NCI-H510A (cell line): ENCODE results near the gene TUBD1.
A peak's percentile ranks its signal among the peaks of the same experiment; 100 is the strongest.
"Not testable (repeated sequence)": the region's sequence is repeated elsewhere in the genome, so short reads cannot be mapped to it uniquely, and the experiment has no call there.

Source experiments
- DNase-seq: peaks from one replicate; lab custom pipeline; 2025; lab: John Stamatoyannopoulos, UW

The TUBD1 gene

GRCh38 chr17:59874376-59874775 lies 18.4 kb downstream of the TUBD1 start:
- DNase-seq = no peak

DNA sequence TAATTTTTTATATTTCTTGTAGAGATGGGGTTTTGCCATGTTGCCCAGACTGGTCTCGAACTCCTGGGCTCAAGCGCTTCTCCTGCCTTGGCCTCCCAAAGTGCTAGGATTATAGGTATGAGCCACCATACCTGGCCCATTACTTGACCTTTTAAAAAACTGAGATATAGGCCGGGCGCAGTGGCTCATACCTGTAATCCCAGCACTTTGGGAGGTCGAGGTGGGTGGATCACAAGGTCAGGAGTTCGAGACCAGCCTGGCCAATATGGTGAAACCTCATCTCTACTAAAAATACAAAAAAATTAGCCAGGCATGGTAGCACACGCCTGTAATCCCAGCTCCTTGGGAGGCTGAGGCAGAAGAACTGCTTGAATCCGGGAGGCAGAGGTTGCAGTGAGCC lies 19.3 kb downstream of the TUBD1 start:
- DNase-seq = not testable (repeated sequence)

GRCh38 chr17:59872351-59872750 lies 20.4 kb downstream of the TUBD1 start:
- DNase-seq = no peak

DNA sequence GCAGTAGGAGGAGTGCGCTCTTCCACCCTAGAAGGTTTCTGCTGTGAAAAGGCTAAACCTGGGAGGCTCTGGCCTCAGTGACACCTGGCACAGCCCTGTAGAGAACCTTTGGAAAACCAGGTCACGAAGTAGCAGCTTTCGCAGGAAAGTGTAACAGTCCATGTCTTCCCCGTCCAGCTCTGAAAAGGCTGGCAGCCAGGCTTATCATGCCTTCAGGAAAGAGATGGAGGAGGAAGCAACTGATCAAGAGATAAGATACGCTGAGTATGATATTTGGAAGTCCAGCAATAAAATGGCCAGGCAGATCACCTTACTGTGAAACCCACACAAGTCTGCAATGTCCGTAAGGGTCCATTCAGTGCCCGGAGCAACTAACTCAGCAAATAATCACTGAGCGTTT lies 22.3 kb downstream of the TUBD1 start:
- no peak for DNase-seq

DNA sequence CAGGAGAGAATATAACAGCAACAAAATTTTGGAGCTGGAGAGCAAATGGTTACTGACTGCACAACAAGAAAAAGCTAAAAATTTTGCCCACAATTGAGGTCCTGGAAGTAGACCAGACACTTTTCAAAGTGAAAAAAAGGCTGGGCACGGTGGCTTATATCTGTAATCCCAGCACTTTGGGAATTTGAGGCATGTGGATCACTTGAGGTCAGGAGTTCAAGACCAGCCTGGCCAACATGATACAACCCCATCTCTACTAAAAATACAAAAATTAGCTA lies 22.9 kb downstream of the TUBD1 start:
- DNase-seq = no peak

DNA sequence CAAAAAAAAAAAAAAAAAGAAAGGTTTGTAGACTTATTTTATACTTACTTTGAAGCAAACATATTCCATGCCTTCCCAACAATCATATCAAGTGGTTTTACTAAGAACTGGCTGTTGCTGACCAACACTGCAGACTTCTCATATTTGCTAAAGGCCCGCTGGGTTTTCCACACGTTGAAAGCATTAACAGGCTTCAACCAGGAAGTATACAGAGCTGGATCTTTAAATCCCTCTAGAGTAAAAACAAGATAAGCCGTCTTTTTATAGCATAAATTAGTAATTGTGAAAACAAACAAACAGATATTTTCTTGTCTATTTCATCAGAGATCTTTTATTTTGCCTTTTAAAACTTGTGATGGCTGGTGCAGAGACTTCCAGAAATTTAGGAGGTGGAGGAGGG lies 29.1 kb downstream of the TUBD1 start:
- DNase-seq = no peak

DNA sequence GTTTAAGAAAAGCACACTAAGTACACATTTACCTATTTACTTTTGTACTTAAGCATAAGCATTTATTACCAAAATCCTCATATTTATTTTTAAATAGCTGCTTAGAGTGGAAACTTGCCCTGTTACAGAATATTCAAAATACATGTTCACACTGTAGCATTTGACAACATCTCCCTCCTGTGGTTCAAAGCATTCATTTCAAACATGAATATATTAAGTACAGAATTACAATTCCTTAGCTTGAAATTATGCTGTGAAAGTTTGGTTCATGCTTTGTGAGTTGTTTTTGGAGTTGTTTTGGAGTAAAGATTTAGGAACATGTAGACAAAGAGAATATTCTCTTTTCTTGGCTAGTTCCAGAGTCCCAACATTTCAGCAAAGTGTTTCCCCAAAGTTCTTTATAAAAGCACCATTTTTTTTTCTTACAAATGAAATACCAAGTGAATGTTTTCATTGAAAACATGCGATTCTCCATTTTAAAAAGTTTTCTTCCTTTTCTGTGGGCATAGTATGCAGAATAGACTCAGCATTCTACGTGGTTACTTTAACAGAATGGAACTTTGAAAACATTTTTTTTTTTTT lies 33.2 kb downstream of the TUBD1 start:
- no peak for DNase-seq

DNA sequence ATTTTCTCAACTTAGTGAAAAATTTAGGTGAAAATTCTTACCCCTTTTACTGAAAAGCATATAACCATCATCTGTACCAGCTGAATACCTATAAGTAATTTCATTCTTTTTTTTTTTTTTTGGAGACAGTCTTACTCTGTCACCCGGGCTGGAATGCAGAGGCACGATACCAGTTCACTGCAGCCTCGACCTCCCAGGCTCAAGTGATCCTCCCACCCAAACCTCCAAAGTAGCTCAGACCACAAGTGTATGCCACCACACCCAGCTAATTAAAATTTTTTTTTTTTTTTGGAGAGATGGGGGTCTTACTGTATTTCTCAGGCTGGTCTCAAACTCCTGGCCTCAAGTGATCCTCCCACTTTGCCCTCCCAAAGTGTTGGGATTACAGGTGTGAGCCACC lies 33.8 kb downstream of the TUBD1 start:
- DNase-seq = no peak

GRCh38 chr17:59858167-59858816 lies 34.5 kb downstream of the TUBD1 start:
- no peak for DNase-seq

DNA sequence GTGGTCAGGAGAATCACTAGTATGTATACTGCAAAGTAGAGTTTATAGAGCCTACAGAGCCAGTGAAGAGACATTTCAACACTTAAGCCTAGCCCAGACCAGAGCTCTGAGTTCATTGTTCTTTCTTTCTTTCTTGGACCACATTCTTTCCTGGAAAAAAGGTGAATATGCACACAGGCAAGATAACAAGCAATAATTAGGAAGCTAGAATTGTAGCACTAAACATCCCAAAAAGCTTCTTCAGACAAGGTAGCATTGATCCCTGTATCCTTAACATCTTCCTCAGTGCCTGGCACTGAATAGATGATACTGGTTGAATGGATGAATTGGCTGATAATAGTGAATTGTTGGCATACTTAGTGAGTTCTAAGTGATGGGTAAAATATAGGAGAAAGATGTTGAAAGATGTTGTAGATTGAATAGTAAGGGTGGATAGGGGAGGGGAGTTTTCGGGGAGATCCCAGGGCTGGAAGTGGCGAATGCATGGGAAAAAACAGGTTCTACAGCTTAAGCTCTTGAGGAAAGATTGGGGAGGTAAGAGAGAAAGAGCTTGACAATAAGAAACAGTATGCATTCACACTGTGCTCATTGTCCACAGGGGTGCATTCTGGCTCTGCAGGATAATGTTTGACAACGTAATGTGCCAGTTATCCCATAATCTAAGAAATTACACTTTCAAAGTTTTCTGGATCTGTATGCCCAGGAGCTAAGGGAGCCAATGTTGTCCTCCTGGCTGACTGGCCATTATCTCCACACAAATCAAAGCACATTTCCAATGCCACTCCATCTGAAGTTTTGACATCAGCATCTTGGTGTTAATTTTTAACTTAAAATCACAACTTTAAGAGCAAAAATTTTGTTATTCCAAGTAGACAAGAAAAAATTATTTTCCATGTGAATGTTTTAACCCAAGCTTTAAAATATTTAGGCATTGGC lies 35.6 kb downstream of the TUBD1 start:
- DNase-seq = no peak

- not testable (repeated sequence) for DNase-seq
These were observed 38.6 kb downstream of the TUBD1 start for GRCh38 chr17:59853919-59854729.

DNA sequence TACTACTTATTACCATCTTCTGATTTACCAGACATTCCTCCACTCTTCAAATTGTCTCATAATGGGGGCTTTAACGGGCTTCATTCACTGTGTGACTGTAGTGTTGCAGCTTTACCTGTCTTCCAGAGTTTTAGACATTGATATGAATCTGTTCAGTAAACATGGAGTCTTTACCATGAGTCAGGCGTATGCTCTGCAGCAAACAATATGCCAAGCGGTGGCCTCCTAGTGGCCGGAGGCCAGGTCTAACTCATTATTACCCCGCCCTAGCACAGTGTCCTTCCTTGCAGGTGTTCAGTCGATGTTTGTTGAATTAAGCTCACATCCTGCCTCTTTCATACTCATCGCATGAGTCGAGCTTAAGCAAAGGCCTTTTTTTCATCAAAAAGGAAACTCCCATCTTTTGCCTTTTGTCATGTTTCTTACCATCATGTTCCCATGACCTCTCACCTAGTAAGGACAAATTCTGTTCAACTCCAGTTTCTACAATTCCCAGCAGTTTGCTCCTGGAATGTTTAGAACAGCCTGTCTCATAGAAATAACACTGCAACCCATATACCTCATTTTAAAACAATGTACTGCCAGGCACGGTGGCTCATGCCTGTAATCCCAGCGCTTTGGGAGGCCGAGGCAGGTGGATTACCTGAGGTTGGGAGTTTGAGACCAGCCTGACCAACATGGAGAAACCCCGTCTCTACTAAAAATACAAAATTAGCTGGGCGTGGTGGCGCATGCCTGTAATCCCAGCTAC lies 39.4 kb downstream of the TUBD1 start:
- DNase-seq = peak; percentile 58

DNA sequence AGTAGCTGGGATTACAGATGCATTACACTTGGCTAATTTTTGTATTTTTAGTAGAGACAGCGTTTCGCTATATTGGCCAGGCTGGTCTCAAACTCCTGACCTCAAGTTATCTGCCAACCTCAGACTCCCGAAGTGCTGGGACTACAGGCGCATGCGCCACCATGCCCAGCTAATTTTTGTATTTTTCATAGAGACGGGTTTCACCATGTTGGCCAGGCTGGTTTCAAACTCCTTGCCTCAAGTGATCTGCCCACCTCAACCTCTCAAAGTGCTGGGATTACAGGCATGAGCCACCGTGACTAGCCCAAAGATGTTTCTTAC lies 39.9 kb downstream of the TUBD1 start:
- DNase-seq = not testable (repeated sequence)

GRCh38 chr17:59851439-59852375 lies 41.0 kb downstream of the TUBD1 start:
- no peak for DNase-seq

DNA sequence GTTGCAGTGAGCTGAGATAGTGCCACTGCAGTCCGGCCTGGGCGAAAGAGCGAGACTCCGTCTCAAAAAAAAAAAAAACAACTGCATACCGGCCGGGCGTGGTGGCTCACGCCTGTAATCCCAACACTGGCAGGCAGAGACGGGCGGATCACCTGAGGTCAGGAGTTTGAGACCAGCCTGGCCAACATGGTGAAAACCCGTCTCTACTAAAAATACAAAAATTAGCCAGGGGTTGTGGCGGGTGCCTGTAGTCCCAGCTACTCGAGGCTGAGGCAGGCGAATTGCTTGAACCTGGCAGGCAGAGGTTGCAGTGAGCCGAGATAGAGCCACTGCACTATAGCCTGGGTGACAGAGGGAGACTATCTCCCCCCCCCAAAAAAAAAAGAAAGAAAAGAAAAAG lies 42.4 kb downstream of the TUBD1 start:
- DNase-seq = not testable (repeated sequence)

GRCh38 chr17:59848778-59849177 lies 44.0 kb downstream of the TUBD1 start:
- DNase-seq = no peak

DNA sequence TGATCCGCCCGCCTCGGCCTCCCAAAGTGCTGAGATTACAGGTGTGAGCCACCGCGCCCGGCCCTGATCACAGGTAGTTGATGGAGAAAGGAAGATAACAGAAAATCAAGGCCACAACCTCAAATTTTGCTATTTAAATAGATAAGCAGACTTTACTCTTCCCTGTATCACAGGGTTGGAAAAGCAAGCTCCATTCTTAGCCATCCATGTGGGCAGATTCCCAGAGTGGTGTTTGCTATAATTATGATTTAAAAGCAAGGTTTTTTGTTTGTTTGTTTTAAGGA lies 44.4 kb downstream of the TUBD1 start:
- no peak for DNase-seq

GRCh38 chr17:59846394-59847165 lies 46.2 kb downstream of the TUBD1 start:
- DNase-seq = peak; percentile 78

- peak; percentile 98 for DNase-seq
These were observed 46.9 kb downstream of the TUBD1 start for GRCh38 chr17:59845595-59846393.
